ENCODE results near the gene ALCAM.

DNA sequence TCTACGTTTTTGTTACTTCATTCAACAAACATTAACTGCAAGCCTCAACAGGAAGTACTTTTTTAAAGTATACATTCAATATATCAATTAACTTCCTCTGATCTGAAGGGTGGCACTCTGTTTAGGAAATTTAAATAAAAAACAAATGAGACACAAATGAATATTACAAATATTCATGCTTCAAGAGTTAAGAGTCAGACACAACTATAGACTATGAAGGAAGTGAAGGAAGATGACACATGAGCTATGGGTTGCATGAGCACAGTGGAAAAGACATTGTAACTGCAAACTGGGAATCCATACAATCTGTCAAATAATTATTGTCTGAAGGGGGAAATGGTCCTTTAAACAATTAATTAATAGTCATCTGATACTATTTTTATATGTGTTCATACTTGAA, 26.8 kb upstream of the ALCAM start:
- TF ChIP-seq CHD2 (IDR thresholded peaks at IDR 0.05; ENCODE audit: low read length) = no peak
- no peak for TF ChIP-seq POLR2AphosphoS5 (IDR thresholded peaks at IDR 0.05; ENCODE audit: low read depth, low read length)
- TF ChIP-seq POLR2A (IDR thresholded peaks at IDR 0.05; ENCODE audit: control extremely low read depth in 1 of 2, low read depth in 2 of 2, low read length in 2 of 2) = no peak
- TF ChIP-seq HDAC2 (IDR thresholded peaks at IDR 0.05; ENCODE audit: borderline replicate concordance in 1 of 2, low read depth in 2 of 2, low read length in 2 of 2) = no peak
- TF ChIP-seq, protein P1, sequence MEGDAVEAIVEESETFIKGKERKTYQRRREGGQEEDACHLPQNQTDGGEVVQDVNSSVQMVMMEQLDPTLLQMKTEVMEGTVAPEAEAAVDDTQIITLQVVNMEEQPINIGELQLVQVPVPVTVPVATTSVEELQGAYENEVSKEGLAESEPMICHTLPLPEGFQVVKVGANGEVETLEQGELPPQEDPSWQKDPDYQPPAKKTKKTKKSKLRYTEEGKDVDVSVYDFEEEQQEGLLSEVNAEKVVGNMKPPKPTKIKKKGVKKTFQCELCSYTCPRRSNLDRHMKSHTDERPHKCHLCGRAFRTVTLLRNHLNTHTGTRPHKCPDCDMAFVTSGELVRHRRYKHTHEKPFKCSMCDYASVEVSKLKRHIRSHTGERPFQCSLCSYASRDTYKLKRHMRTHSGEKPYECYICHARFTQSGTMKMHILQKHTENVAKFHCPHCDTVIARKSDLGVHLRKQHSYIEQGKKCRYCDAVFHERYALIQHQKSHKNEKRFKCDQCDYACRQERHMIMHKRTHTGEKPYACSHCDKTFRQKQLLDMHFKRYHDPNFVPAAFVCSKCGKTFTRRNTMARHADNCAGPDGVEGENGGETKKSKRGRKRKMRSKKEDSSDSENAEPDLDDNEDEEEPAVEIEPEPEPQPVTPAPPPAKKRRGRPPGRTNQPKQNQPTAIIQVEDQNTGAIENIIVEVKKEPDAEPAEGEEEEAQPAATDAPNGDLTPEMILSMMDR (IDR thresholded peaks at IDR 0.05; ENCODE audit: control extremely low read depth in 1 of 3, insufficient read depth in 1 of 3, low read depth in 1 of 3, low read length in 3 of 3) = no peak
- TF ChIP-seq, protein P2, sequence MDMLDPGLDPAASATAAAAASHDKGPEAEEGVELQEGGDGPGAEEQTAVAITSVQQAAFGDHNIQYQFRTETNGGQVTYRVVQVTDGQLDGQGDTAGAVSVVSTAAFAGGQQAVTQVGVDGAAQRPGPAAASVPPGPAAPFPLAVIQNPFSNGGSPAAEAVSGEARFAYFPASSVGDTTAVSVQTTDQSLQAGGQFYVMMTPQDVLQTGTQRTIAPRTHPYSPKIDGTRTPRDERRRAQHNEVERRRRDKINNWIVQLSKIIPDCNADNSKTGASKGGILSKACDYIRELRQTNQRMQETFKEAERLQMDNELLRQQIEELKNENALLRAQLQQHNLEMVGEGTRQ (IDR thresholded peaks at IDR 0.05; ENCODE audit: low read length) = no peak
- TF ChIP-seq EZH2 (IDR thresholded peaks at IDR 0.05; ENCODE audit: low read depth, low read length, severe bottlenecking) = no peak
- no peak for TF ChIP-seq CREB1 (IDR thresholded peaks at IDR 0.05)
- TF ChIP-seq RXRA (IDR thresholded peaks at IDR 0.05; ENCODE audit: insufficient read depth, low read depth, low read length) = no peak
- TF ChIP-seq HDAC6 (IDR thresholded peaks at IDR 0.05; ENCODE audit: low read depth, low read length) = no peak
- TF ChIP-seq BACH1 (IDR thresholded peaks at IDR 0.05; ENCODE audit: low read length) = no peak
- no peak for TF ChIP-seq GABPA (IDR thresholded peaks at IDR 0.05; ENCODE audit: borderline replicate concordance, insufficient read depth, low read length)

Measured in H1 (cell line).